H1 (cell line): ENCODE data around the gene CCS. TPM values are rescaled to one million over a fixed set of nuclear protein-coding genes. Genes with fewer than 3 reads are reported as not detected.

Experiments used
- CTCF ChIA-PET: fragments of 300-600 bp; sonication (Branson Sonifier 250); formaldehyde crosslinking; loops from one replicate; lab custom pipeline; 2021; ENCODE audit not compliant: partially characterized antibody; lab: Charles Lee
- POLR2A ChIA-PET: fragments of 300-600 bp; sonication (Branson Sonifier 250); formaldehyde crosslinking; loops from one replicate; lab custom pipeline; 2021; ENCODE audit warnings: inconsistent platforms; ENCODE audit not compliant: partially characterized antibody; lab: Charles Lee
- DNase-seq, 2 experiments: peaks; one replicate each; pipeline versions ENCODE4 v3.0.0 to v3.0.0-alpha.2; 2010 to 2022; ENCODE audit warnings: low spot score in 2 of 2, low read depth in 1 of 2, mixed read lengths in 1 of 2
- FAIRE-seq: peaks from 2 replicates; lab custom pipeline; 2011; peaks lifted over from hg19 to GRCh38; lab: Jason Lieb, UNC
- H2AFZ ChIP-seq: 2 replicates; pipeline ENCODE4 v1.8.1; 2012; ENCODE audit warnings: low read length, inconsistent platforms
- H2AK5ac ChIP-seq: 2 replicates; pipeline ENCODE4 v1.6.1; 2013; ENCODE audit warnings: low read depth, low read length
- H2BK120ac ChIP-seq: replicated peaks from 2 replicates; pipeline ENCODE3; 2013; ENCODE audit warnings: low read depth, low read length, inconsistent platforms
- H2BK12ac ChIP-seq: 2 replicates; pipeline ENCODE4 v1.6.1; 2013; ENCODE audit warnings: low read depth, low read length
- H2BK15ac ChIP-seq: 2 replicates; pipeline ENCODE4 v1.6.1; 2013; ENCODE audit warnings: low read length
- H2BK20ac ChIP-seq: 2 replicates; pipeline ENCODE4 v1.6.1; 2013; ENCODE audit warnings: low read length
- H2BK5ac ChIP-seq: 2 replicates; pipeline ENCODE4 v1.6.1; 2013; ENCODE audit warnings: low read depth, low read length
- H3K14ac ChIP-seq: 2 replicates; pipeline ENCODE4 v1.6.1; 2013; ENCODE audit warnings: inconsistent platforms; ENCODE audit not compliant: insufficient read length
- H3K18ac ChIP-seq: 2 replicates; pipeline ENCODE4 v1.6.1; 2013; ENCODE audit warnings: low read length; ENCODE audit errors: extremely low read depth
- H3K23ac ChIP-seq: 2 replicates; pipeline ENCODE4 v1.6.1; 2013; ENCODE audit warnings: inconsistent platforms; ENCODE audit not compliant: insufficient read length
- H3K23me2 ChIP-seq: 2 replicates; pipeline ENCODE4 v1.6.1; 2013; ENCODE audit warnings: low read depth, low read length
- H3K27ac ChIP-seq: 2 replicates; pipeline ENCODE4 v1.6.1; 2011; ENCODE audit warnings: low read depth, low read length, inconsistent platforms
- H3K27me3 ChIP-seq, 4 experiments: replicated peaks in 1 of 4; 1 replicate in 1 of 4; 2 replicates in 3 of 4; pipeline versions ENCODE4 v1.6.1 to v1.8.1; 2011 to 2013; ENCODE audit warnings: low read length in 3 of 4, mild to moderate bottlenecking in 3 of 4, inconsistent platforms in 2 of 4, mixed read lengths in 2 of 4, moderate library complexity in 1 of 4; ENCODE audit not compliant: control insufficient read depth in 3 of 4, insufficient read depth in 3 of 4; ENCODE audit errors: extremely low read depth in 1 of 4
- H3K36me3 ChIP-seq, 4 experiments: 2 replicates each; pipeline versions ENCODE4 v1.6.1 to v1.8.1; 2011 to 2013; ENCODE audit warnings: mild to moderate bottlenecking in 4 of 4, low read length in 3 of 4, moderate library complexity in 2 of 4, control low read depth in 1 of 4, inconsistent platforms in 1 of 4; ENCODE audit not compliant: insufficient read depth in 4 of 4, control insufficient read depth in 2 of 4
- H3K4ac ChIP-seq: replicated peaks from 2 replicates; pipeline ENCODE3; 2013; ENCODE audit warnings: low read length, low read depth, mixed read lengths, inconsistent platforms; ENCODE audit not compliant: insufficient read length
- H3K4me1 ChIP-seq, 4 experiments: replicated peaks in 1 of 4; 1 replicate in 1 of 4; 2 replicates in 3 of 4; pipeline versions ENCODE4 v1.6.1 to v1.8.1; 2011 to 2013; ENCODE audit warnings: low read length in 3 of 4, inconsistent platforms in 2 of 4, mixed read lengths in 1 of 4; ENCODE audit not compliant: insufficient read depth in 4 of 4, control insufficient read depth in 3 of 4
- H3K4me2 ChIP-seq, 2 experiments: 2 replicates each; pipeline versions ENCODE4 v1.6.1 to v1.8.1; 2011 to 2013; ENCODE audit warnings: low read depth in 2 of 2, low read length in 2 of 2, control low read depth in 1 of 2, inconsistent platforms in 1 of 2, mild to moderate bottlenecking in 1 of 2; ENCODE audit not compliant: insufficient read depth in 1 of 2
- H3K4me3 ChIP-seq, 4 experiments: fragments of 200-600, 300-600 bp in 1 of 4; sonication (generic), shearing (Covaris generic), sonication (Bioruptor Twin) in 1 of 4; 2 replicates each; pipeline versions ENCODE4 v1.5.1 to v1.8.1; 2011 to 2016; ENCODE audit warnings: low read length in 4 of 4, low read depth in 3 of 4, control low read depth in 2 of 4, inconsistent platforms in 2 of 4, mild to moderate bottlenecking in 2 of 4, mixed read lengths in 1 of 4, moderate library complexity in 1 of 4; ENCODE audit not compliant: insufficient read depth in 2 of 4; ENCODE audit errors: extremely low read depth in 1 of 4
- H3K56ac ChIP-seq: replicated peaks from 2 replicates; pipeline ENCODE3; 2013; ENCODE audit warnings: low read depth, mild to moderate bottlenecking, mixed read lengths, low read length, inconsistent platforms; ENCODE audit not compliant: insufficient read length
- H3K79me1 ChIP-seq: 2 replicates; pipeline ENCODE4 v1.6.1; 2013; ENCODE audit warnings: low read depth, low read length, control low read depth
- H3K79me2 ChIP-seq, 2 experiments: 2 replicates each; pipeline versions ENCODE4 v1.6.1 to v1.8.1; 2012 to 2013; ENCODE audit warnings: low read length in 2 of 2, mild to moderate bottlenecking in 2 of 2, inconsistent platforms in 1 of 2; ENCODE audit not compliant: insufficient read depth in 2 of 2, control insufficient read depth in 1 of 2
- H3K9ac ChIP-seq, 4 experiments: replicated peaks in 1 of 4; 1 replicate in 1 of 4; 2 replicates in 3 of 4; pipeline versions ENCODE4 v1.6.1 to v1.8.1; 2011 to 2013; ENCODE audit warnings: low read depth in 3 of 4, low read length in 3 of 4, control low read depth in 2 of 4, mild to moderate bottlenecking in 2 of 4, moderate library complexity in 2 of 4, inconsistent platforms in 1 of 4; ENCODE audit errors: extremely low read depth in 1 of 4
- H3K9me3 ChIP-seq, 2 experiments: 2 replicates each; pipeline versions ENCODE4 v1.6.1 to v1.8.1; 2012 to 2013; ENCODE audit warnings: mild to moderate bottlenecking in 2 of 2, moderate library complexity in 2 of 2, control low read depth in 1 of 2, inconsistent platforms in 1 of 2, low read depth in 1 of 2, low read length in 1 of 2, mixed read lengths in 1 of 2; ENCODE audit not compliant: insufficient read depth in 2 of 2
- H4K20me1 ChIP-seq, 2 experiments: replicated peaks in 1 of 2; 2 replicates each; pipeline versions ENCODE3 to v1.8.1; 2011 to 2013; ENCODE audit warnings: inconsistent platforms in 2 of 2, low read length in 2 of 2, mild to moderate bottlenecking in 1 of 2; ENCODE audit not compliant: insufficient read depth in 2 of 2, control insufficient read depth in 1 of 2
- H4K5ac ChIP-seq: 2 replicates; pipeline ENCODE4 v1.6.1; 2013; ENCODE audit warnings: low read length, low read depth, mixed read lengths, inconsistent platforms; ENCODE audit not compliant: insufficient read length
- H4K8ac ChIP-seq: 2 replicates; pipeline ENCODE4 v1.8.0; 2013; ENCODE audit warnings: mild to moderate bottlenecking, moderate library complexity, low read length, inconsistent platforms; ENCODE audit not compliant: insufficient read depth; ENCODE audit errors: extremely low read depth
- H4K91ac ChIP-seq: replicated peaks from 2 replicates; pipeline ENCODE3; 2013; ENCODE audit warnings: low read length, mixed read lengths, inconsistent platforms; ENCODE audit not compliant: insufficient read length
- ATF2 ChIP-seq: IDR thresholded peaks from 2 replicates; pipeline ENCODE4 v1.6.1; 2012; ENCODE audit warnings: low read length, inconsistent platforms
- ATF3 ChIP-seq: IDR thresholded peaks from 2 replicates; pipeline ENCODE4 v1.6.1; 2011; ENCODE audit warnings: low read depth, mild to moderate bottlenecking, low read length; ENCODE audit not compliant: insufficient read depth
- BACH1 ChIP-seq: IDR thresholded peaks from 2 replicates; pipeline ENCODE4 v1.6.1; 2012; ENCODE audit warnings: low read length, improper control_type of control experiment
- CBX8 ChIP-seq: fragments of 300-800, 300-1000 bp; sonication (generic); IDR thresholded peaks from 2 replicates; pipeline ENCODE4 v1.7.1; 2016; ENCODE audit warnings: low read depth, low read length, borderline replicate concordance
- CREB1 ChIP-seq: IDR thresholded peaks from 2 replicates; pipeline ENCODE4 v1.6.1; 2012; ENCODE audit warnings: inconsistent platforms
- HDAC2 ChIP-seq, 2 experiments: fragments of 300-600 bp in 1 of 2; sonication (generic) in 1 of 2; IDR thresholded peaks; 2 replicates each; pipeline ENCODE4 v1.6.1; 2011 to 2012; ENCODE audit warnings: low read depth in 2 of 2, low read length in 2 of 2, mild to moderate bottlenecking in 2 of 2, moderate library complexity in 2 of 2, borderline replicate concordance in 1 of 2, inconsistent platforms in 1 of 2
- HDAC6 ChIP-seq: IDR thresholded peaks from one replicate; pipeline ENCODE4 v1.7.1; 2012; ENCODE audit warnings: low read depth, mild to moderate bottlenecking, inconsistent platforms, low read length, moderate library complexity
- MAX ChIP-seq: IDR thresholded peaks from 2 replicates; pipeline ENCODE4 v1.6.1; 2012; ENCODE audit warnings: inconsistent platforms
- SP4 ChIP-seq: IDR thresholded peaks from 2 replicates; pipeline ENCODE4 v1.6.1; 2012; ENCODE audit warnings: low read length, inconsistent platforms
- WGBS, 2 experiments: shearing (Covaris generic) in 1 of 2; methylation state at CpG; one replicate each; pipeline versions ENCODE4 v1.1.6 to v1.1.7; 2013 to 2015; ENCODE audit warnings: low lambda C conversion rate in 2 of 2, mixed read lengths in 2 of 2, inconsistent platforms in 1 of 2, low coverage in 1 of 2, missing lambda C conversion rate in 1 of 2; ENCODE audit not compliant: insufficient replicate concordance in 2 of 2, insufficient coverage in 1 of 2, insufficient read length in 1 of 2; ENCODE audit errors: extremely low coverage in 1 of 2, missing lambda C conversion rate in 1 of 2; 5-methylcytosine and 5-hydroxymethylcytosine counted together
- polyA plus RNA-seq, 7 experiments: library from polyadenylated mRNA; depleted of rRNA in 3 of 7; stranded (reverse) in 5 of 7; unstranded in 2 of 7; fragments of >200 nt in 5 of 7; fragments of 200-250 nt in 2 of 7; gene quantifications; 1 replicate in 5 of 7; 2 replicates in 1 of 7; 4 replicates in 1 of 7; pipeline versions ENCODE4 v1.2.1 to v1.2.3, GENCODE V29; 2011 to 2013; ENCODE audit warnings: missing spikeins in 2 of 7, mixed read lengths in 2 of 7
- total RNA-seq: library from RNA; stranded (reverse); fragmentation: NEBNext Ultra II Directional; extraction: Animal tissue kit (Norgen Biotek cat#: 25700); gene quantifications from 2 replicates; pipeline ENCODE4 v1.2.1, GENCODE V29; 2021

Gene CCS
- total and polyA plus RNA-seq, 2 of the 8 experiments (the other 6 are each of a cell fraction or from before 2014, with no cell fraction given): 37.1 to 37.7 TPM

GRCh38 chr11:66555416-66555815 is 37.6 kb upstream of the CCS start:
- Histone ChIP-seq H3K4me2 (no peak overlapping the region), H3K23ac (no peak overlapping the region), H2BK120ac (no peak overlapping the region), H3K27me3 (no peaks in the 10 kb centered on the region), H3K9ac (no peak overlapping the region), H4K8ac (no peak overlapping the region), H2BK15ac (no peak overlapping the region), H2BK5ac (no peak overlapping the region), H2BK12ac (no peak overlapping the region), H3K27ac (no peak overlapping the region), H3K14ac (no peak overlapping the region), H2AFZ (no peak overlapping the region), H2AK5ac (no peak overlapping the region), H3K9me3 (no peaks in the 10 kb centered on the region), H4K5ac (no peak overlapping the region), H3K18ac (no peak overlapping the region), H3K4me3 (no peak overlapping the region), H3K36me3 (peaks cover 16 to 37% (median 28%) of the 10 kb centered on the region in 4 experiments), H3K4ac (no peak overlapping the region), H3K4me1 (peaks cover 0 to 2% (median 0%) of the 10 kb centered on the region in 4 experiments; a peak in 1 of 7 replicates), H4K20me1 (peaks cover 0 to 5% of the 10 kb centered on the region in 2 experiments), H2BK20ac (no peak overlapping the region), H3K23me2 (no peaks in the 10 kb centered on the region), H3K79me1 (no peaks in the 10 kb centered on the region), H4K91ac (no peak overlapping the region), H3K79me2 (no peaks in the 10 kb centered on the region), H3K56ac (no peak overlapping the region)
- POLR2A ChIA-PET: interaction anchor here (1.2 to 3.6 kb wide), 5 partner anchors 9 to 62 kb away, joined by 3 to 15 read pairs (median 4); partner anchors contain the start of genes ACTN3 and ZDHHC24
- CTCF ChIA-PET: interaction anchor here (1.1 kb wide), 1 partner anchor 63 kb away, joined by 3 read pairs; no protein-coding TSS in a partner anchor
- TF ChIP-seq HDAC6 (no peak), CREB1 (no peak), ATF3 (no peak), SP4 (no peak), CBX8 (no peak), ATF2 (no peak), MAX (no peak), HDAC2 (IDR thresholded peaks at IDR 0.05; ENCODE audit: borderline replicate concordance in 1 of 2, low read depth in 2 of 2, low read length in 2 of 2) (no peak), BACH1 (no peak)
- WGBS, 2 experiments: 88% methylated on average over 1 of the region's 3 CpGs; no CpG with 5 or more reads in 1 of the 2 experiments
- DNase-seq: no peak
- FAIRE-seq: no peak
